ENCODE results near the gene PIGR. TPM values are rescaled to one million over a fixed set of nuclear protein-coding genes. Genes with fewer than 3 reads are reported as not detected.

The PIGR gene
- total RNA-seq, 1 donor from 2014 or later: not detected

DNA sequence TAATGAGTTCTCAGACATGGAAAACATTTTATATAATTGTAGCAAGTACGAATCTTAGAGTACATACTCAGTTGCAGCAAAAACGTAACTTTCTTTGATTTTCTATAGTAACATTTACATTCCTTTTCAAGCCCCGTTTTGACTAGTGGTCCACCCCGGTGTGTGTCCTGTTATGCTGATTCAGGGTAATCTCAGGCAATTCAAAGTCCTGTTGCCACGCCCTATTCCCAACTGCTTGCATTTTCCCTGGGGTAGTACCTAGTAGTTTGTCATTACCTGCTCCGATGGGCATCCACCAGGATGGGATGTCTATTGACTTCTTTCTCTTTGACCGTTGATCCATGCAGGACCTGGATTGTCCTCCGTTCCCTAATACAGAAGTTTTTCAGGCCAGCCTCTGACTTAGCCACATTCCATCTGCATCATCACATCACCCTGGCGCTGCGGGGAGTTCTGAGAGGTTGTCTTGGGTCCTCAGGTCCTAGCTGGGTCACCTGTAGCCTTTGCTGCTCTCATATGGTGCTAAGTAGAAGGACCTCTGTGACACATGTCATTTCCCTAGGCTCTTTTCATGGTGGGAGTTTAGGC, 39.0 kb upstream of the PIGR start:
- Mint-ChIP-seq H3K4me1 (ENCODE audit: unreplicated experiment) (no peaks in the 10 kb centered on the region), H3K9me3 (ENCODE audit: unreplicated experiment) (no peaks in the 10 kb centered on the region), H3K4me3 (ENCODE audit: unreplicated experiment) (no peak overlapping the region), H3K36me3 (ENCODE audit: unreplicated experiment) (no peaks in the 10 kb centered on the region), H3K27ac (ENCODE audit: unreplicated experiment) (no peak overlapping the region), H3K27me3 (ENCODE audit: unreplicated experiment) (peaks cover 66% of the 10 kb centered on the region)
- DNase-seq (ENCODE audit: extremely low spot score, unreplicated experiment): no peak
- TF ChIP-seq, protein P1, sequence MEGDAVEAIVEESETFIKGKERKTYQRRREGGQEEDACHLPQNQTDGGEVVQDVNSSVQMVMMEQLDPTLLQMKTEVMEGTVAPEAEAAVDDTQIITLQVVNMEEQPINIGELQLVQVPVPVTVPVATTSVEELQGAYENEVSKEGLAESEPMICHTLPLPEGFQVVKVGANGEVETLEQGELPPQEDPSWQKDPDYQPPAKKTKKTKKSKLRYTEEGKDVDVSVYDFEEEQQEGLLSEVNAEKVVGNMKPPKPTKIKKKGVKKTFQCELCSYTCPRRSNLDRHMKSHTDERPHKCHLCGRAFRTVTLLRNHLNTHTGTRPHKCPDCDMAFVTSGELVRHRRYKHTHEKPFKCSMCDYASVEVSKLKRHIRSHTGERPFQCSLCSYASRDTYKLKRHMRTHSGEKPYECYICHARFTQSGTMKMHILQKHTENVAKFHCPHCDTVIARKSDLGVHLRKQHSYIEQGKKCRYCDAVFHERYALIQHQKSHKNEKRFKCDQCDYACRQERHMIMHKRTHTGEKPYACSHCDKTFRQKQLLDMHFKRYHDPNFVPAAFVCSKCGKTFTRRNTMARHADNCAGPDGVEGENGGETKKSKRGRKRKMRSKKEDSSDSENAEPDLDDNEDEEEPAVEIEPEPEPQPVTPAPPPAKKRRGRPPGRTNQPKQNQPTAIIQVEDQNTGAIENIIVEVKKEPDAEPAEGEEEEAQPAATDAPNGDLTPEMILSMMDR (IDR thresholded peaks at IDR 0.05): no peak

DNA sequence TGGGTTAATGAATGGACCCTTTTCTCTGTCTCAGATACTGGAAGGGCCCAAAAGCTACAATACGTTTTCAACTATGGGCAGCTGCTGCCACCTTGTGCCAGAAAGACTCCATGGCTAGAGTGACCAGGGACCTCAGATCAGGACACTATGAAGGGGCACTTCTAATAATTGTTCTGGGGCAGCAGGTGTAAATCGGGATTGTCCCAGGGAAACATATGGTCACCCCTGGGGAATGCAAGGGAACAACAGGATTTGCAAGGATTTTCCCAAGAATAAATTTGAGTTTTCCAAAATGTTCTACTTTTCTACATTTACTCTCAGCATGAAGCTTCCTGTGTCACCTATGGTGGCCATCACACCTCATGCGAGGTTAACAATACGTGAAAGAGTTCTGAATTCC, 36.0 kb upstream of the PIGR start:
- Mint-ChIP-seq H3K4me3 (ENCODE audit: unreplicated experiment) (no peak overlapping the region), H3K36me3 (ENCODE audit: unreplicated experiment) (no peaks in the 10 kb centered on the region), H3K27ac (ENCODE audit: unreplicated experiment) (no peak overlapping the region), H3K27me3 (ENCODE audit: unreplicated experiment) (peaks cover 63% of the 10 kb centered on the region), H3K4me1 (ENCODE audit: unreplicated experiment) (no peaks in the 10 kb centered on the region), H3K9me3 (ENCODE audit: unreplicated experiment) (no peaks in the 10 kb centered on the region)
- DNase-seq (ENCODE audit: extremely low spot score, unreplicated experiment): no peak
- TF ChIP-seq, protein P1 (IDR thresholded peaks at IDR 0.05): peak; percentile 63

DNA sequence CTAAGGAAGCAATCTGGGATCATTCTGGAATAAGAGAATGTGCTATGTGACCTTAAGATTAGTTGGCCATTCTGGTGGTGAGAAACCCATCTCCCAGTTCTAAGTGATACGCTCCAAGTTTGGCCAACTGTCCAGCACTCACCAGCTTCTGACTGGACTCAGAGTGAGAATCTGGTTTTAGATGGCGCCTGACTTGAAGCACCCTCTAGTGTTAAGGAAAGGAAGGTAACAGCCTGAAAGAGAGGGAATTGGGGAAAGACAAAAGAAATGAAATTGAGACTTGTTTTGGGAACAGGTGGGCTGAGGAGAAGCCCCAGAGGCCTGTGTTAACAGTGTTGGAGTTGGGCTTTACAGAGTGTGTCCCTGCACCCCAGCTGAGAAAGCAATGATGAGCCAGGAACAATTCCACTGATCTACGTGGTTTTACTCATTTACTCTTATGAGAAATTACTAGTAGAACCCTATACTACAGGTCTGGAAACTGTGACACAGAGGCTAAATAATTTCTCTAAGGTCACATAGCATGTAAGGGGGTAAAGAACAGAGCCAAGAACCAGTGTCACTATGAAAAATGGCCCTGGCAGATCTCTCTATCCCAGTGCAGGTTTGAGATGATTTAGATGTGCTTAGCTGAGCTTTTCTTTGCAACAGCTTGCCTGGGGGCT, 33.2 kb upstream of the PIGR start:
- H3K4me1 Mint-ChIP-seq (ENCODE audit: unreplicated experiment): no peaks in the 10 kb centered on the region
- no peaks in the 10 kb centered on the region for H3K36me3 Mint-ChIP-seq (ENCODE audit: unreplicated experiment)
- peaks cover 52% of the 10 kb centered on the region for H3K27me3 Mint-ChIP-seq (ENCODE audit: unreplicated experiment)
- H3K4me3 Mint-ChIP-seq (ENCODE audit: unreplicated experiment): no peak overlapping the region
- H3K9me3 Mint-ChIP-seq (ENCODE audit: unreplicated experiment): no peaks in the 10 kb centered on the region
- TF ChIP-seq, protein P1 (IDR thresholded peaks at IDR 0.05): peak; percentile 41
- no peak for DNase-seq (ENCODE audit: extremely low spot score, unreplicated experiment)
- no peak overlapping the region for H3K27ac Mint-ChIP-seq (ENCODE audit: unreplicated experiment)

DNA sequence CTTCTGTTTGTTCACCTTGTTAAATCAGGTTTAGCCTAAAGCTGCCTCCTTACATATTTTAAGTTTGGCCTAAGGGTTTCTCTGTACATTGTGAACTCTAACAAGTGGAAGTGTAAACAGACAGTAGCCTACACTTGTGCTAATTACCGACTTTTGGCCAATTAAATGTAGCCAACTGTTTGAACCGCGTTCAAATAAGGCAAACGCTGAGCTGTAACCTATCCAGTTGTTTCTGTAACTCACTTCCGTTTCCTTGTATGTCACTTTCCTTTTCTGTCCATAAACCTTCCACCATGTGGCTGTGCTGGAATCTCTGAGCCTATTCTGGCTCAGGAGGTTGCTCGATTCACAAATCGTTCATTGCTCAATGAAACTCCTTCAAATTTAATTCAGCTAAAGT, 32.0 kb upstream of the PIGR start:
- no peaks in the 10 kb centered on the region for H3K36me3 Mint-ChIP-seq (ENCODE audit: unreplicated experiment)
- no peak overlapping the region for H3K4me3 Mint-ChIP-seq (ENCODE audit: unreplicated experiment)
- peaks cover 45% of the 10 kb centered on the region for H3K27me3 Mint-ChIP-seq (ENCODE audit: unreplicated experiment)
- H3K4me1 Mint-ChIP-seq (ENCODE audit: unreplicated experiment): no peaks in the 10 kb centered on the region
- TF ChIP-seq, protein P1 (IDR thresholded peaks at IDR 0.05): no peak
- H3K9me3 Mint-ChIP-seq (ENCODE audit: unreplicated experiment): no peaks in the 10 kb centered on the region
- no peak for DNase-seq (ENCODE audit: extremely low spot score, unreplicated experiment)
- H3K27ac Mint-ChIP-seq (ENCODE audit: unreplicated experiment): no peak overlapping the region

DNA sequence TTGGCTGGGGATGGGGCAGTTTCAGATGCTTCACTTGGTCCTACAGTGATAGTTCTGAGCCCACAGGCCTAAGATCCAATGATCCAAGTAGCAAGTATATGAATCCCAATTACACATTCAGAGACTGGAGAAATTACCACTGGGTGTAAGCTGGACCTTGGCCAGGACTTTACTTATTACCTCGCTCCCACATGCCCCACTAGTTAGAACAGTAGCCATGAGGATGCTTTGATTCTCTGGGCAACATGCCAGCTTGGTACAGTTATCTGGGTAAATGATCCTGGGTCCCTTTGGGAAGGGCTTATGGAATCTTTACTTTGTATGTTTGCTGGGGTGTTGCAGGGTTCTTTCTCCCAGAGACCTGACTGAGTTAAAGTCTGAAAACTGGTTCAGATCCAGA, 29.0 kb upstream of the PIGR start:
- Mint-ChIP-seq H3K27ac (ENCODE audit: unreplicated experiment) (no peak overlapping the region), H3K27me3 (ENCODE audit: unreplicated experiment) (peaks cover 44% of the 10 kb centered on the region), H3K9me3 (ENCODE audit: unreplicated experiment) (no peaks in the 10 kb centered on the region), H3K4me1 (ENCODE audit: unreplicated experiment) (no peaks in the 10 kb centered on the region), H3K36me3 (ENCODE audit: unreplicated experiment) (no peaks in the 10 kb centered on the region), H3K4me3 (ENCODE audit: unreplicated experiment) (no peak overlapping the region)
- TF ChIP-seq, protein P1 (IDR thresholded peaks at IDR 0.05): no peak
- no peak for DNase-seq (ENCODE audit: extremely low spot score, unreplicated experiment)

Measured in osteocyte (in vitro differentiated cells).